ENCODE results near the gene IDH2. TPM values are rescaled to one million over a fixed set of nuclear protein-coding genes. Genes with fewer than 3 reads are reported as not detected.
"Not testable (repeated sequence)": the region's sequence is repeated elsewhere in the genome, so short reads cannot be mapped to it uniquely, and the experiment has no call there.

The IDH2 gene
- total and polyA plus RNA-seq, 2 of the 4 experiments (the other 2 are of a cell fraction) = 84.9 to 118 TPM

- no peak for TF ChIP-seq NFE2L2 (IDR thresholded peaks at IDR 0.05; ENCODE audit: low read depth, low read length)
Observed at GRCh38 chr15:90071220-90071807, 31.0 kb downstream of the IDH2 start (continued).

DNA sequence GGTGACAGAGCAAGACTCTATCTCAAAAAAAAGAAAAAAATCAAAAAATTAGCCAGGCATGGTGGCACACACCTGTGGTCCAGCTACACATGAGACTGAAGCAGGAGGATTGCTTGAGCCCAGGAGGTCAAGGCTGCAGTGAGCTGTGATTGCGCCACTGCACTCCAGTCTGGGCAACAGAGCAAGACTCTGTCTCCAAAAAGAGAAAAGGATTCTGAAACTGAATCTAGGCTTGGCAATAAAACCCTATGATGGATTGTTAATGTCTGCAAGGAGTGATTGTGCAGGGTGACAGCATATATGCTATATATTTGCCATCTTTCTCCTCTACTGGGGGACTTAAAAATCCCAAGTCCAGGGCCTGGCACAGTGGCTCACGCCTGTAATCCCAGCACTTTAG lies 31.6 kb downstream of the IDH2 start:
- H2AK9ac ChIP-seq (replicated peaks; ENCODE audit: low read depth, low read length, poor library complexity); ATAC-seq (ENCODE audit: low read depth); H4K8ac ChIP-seq (ENCODE audit: low read depth in 2 of 2, low read length in 2 of 2); DNase-seq; H2BK20ac ChIP-seq (ENCODE audit: low read depth, low read length); H3K18ac ChIP-seq (ENCODE audit: low read depth, low read length); H3K14ac ChIP-seq (replicated peaks; ENCODE audit: low read depth, low read length); H3K27ac ChIP-seq (ENCODE audit: insufficient read depth, low read length); H4K20me1 ChIP-seq (ENCODE audit: insufficient read depth, low read length); H4K5ac ChIP-seq (ENCODE audit: low read depth, low read length); H2AFZ ChIP-seq (replicated peaks; ENCODE audit: low read length, poor library complexity); H3K9me3 ChIP-seq (ENCODE audit: control insufficient read depth, insufficient read depth, low read length); H3K4ac ChIP-seq (ENCODE audit: low read depth, low read length); H2BK15ac ChIP-seq (ENCODE audit: low read depth, low read length); POLR2A ChIA-PET (ENCODE audit: unreplicated experiment); H3K23ac ChIP-seq (ENCODE audit: low read depth, low read length); H3K9me1 ChIP-seq (ENCODE audit: insufficient read depth, low read length); H2BK5ac ChIP-seq (ENCODE audit: low read depth, low read length, poor library complexity, severe bottlenecking); H3K9ac ChIP-seq (ENCODE audit: low read depth, low read length); H3K4me1 ChIP-seq (ENCODE audit: control insufficient read depth, insufficient read depth, low read length); H2BK120ac ChIP-seq (ENCODE audit: low read depth, low read length); H4K91ac ChIP-seq (ENCODE audit: insufficient read depth, low read depth, low read length); H3K27me3 ChIP-seq (ENCODE audit: control insufficient read depth, insufficient read depth, low read length); H3K56ac ChIP-seq (ENCODE audit: extremely low read depth, insufficient read depth, low read length); H2AK5ac ChIP-seq (ENCODE audit: low read depth, low read length); dilution Hi-C loops (cut with HindIII; ENCODE audit: low sequenced_read_pairs, unreplicated experiment); H3K4me2 ChIP-seq (ENCODE audit: low read depth, low read length); BruUV-seq (replicated peaks); H3K4me3 ChIP-seq (ENCODE audit: insufficient read depth, low read depth, low read length): not testable (repeated sequence)
- peaks cover 3 to 20% of the 10 kb centered on the region in 2 experiments; a peak in 3 of 4 replicates for H3K79me1 ChIP-seq (ENCODE audit: low read depth in 1 of 2, low read length in 2 of 2)
- in situ Hi-C loops (cut with MboI; ENCODE audit: low sequenced_read_pairs) (loop anchor here (5.0 to 10.0 kb wide), 2 partner anchors 173 to 316 kb away; partner anchors contain the start of gene MESP1), intact Hi-C loops (cut with micrococcal nuclease) (loop anchor here (1.0 to 5.0 kb wide), 5 partner anchors 66 to 330 kb away; partner anchors contain the start of gene ARPIN)
- WGBS, 2 experiments (ENCODE audit: extremely low coverage in 2 of 2, insufficient read length in 1 of 2) = no CpG with 5 or more reads among the region's 2 CpGs
- peaks cover 32% of the 10 kb centered on the region for H3K36me3 ChIP-seq (ENCODE audit: control insufficient read depth, insufficient read depth, low read length)
- CTCF ChIA-PET = interaction anchor here (1.3 to 1.4 kb wide), 3 partner anchors 9 to 172 kb away, joined by 4 read pairs; no protein-coding TSS in a partner anchor
